Skeletal muscle tissue (tissue), 4 donors: ENCODE measurements around the gene FAT2. TPM values are rescaled to one million over a fixed set of nuclear protein-coding genes. Genes with fewer than 3 reads are reported as not detected.

Source experiments
- H3K27ac ChIP-seq: one replicate; pipeline ENCODE4 v1.7.0; 2013; ENCODE audit warnings: mild to moderate bottlenecking, low read depth, low read length, inconsistent platforms
- H3K27me3 ChIP-seq, 3 donors: one replicate each; pipeline ENCODE4 v1.7.0; 2013; ENCODE audit warnings: low read length in 3 of 3; ENCODE audit not compliant: control insufficient read depth in 3 of 3, insufficient read depth in 3 of 3
- H3K36me3 ChIP-seq, 3 donors: one replicate each; pipeline ENCODE4 v1.7.0; 2013; ENCODE audit warnings: low read length in 3 of 3; ENCODE audit not compliant: control insufficient read depth in 3 of 3, insufficient read depth in 3 of 3
- H3K4me1 ChIP-seq, 3 donors: one replicate each; pipeline ENCODE4 v1.7.0; 2013; ENCODE audit warnings: low read length in 3 of 3, mild to moderate bottlenecking in 3 of 3; ENCODE audit not compliant: control insufficient read depth in 3 of 3, insufficient read depth in 3 of 3
- H3K4me3 ChIP-seq, 3 donors: one replicate each; pipeline ENCODE4 v1.7.0; 2013; ENCODE audit warnings: low read length in 3 of 3
- H3K9ac ChIP-seq, 3 donors: one replicate each; pipeline ENCODE4 v1.7.0; 2013; ENCODE audit warnings: low read length in 3 of 3, mild to moderate bottlenecking in 3 of 3, moderate library complexity in 2 of 3, low read depth in 1 of 3
- H3K9me3 ChIP-seq, 3 donors: one replicate each; pipeline ENCODE4 v1.7.0; 2013; ENCODE audit warnings: low read length in 3 of 3; ENCODE audit not compliant: control insufficient read depth in 3 of 3
- total RNA-seq: library from RNA; depleted of rRNA; stranded (reverse); fragments of >200 nt; gene quantifications from one replicate; pipeline ENCODE4 v1.2.3, GENCODE V29; 2014
- donor health status: Osteomylitis.

The FAT2 gene
- total RNA-seq, 1 donor from 2014 or later, result under 0.01 TPM

DNA sequence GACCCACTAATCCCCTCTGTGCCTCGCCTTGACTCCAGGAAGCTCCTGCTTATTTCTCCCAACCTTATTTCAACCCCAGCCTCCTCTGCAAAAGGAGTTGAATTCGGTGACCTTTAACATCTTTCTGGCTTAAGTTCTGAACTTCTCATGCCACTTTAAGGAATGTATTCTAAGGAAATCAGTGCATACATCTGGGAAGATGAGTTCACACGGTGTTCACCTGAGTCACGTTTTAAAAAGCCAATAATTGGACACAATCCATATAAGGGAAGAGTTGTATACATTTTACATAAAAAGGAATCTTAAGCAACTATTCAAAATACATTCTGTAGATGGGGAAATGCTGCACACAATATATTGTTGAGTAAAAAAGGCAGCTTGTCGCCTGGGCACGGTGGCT, 33.2 kb downstream of the FAT2 start:
- Histone ChIP-seq H3K27me3 (no peaks in the 10 kb centered on the region), H3K27ac (no peak overlapping the region), H3K9ac (no peak overlapping the region)

DNA sequence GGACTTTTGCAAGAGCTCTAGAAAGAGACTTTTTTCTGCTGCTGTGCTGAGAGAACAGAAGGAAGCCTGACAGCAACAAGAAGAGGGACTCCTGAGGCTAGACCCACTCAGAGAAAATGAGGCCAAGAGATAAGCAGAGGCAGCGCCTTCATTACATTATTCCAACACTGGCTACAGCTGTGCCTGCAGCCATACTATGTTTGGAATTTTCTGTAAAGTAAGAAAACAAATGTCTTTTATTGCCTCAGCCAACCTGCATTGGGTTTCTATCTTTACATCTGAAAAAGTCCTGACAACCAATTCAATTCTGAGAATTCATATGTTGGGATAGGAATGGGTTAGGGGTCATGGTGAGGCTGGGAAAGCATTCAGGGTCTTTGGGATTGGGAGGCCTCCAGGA, 33.7 kb downstream of the FAT2 start:
- H3K36me3 ChIP-seq, result peaks cover 0 to 6% (median 4%) of the 10 kb centered on the region in 3 donors
- H3K4me1 ChIP-seq, result peaks cover 0 to 12% (median 7%) of the 10 kb centered on the region in 3 donors
- H3K4me3 ChIP-seq, result no peak overlapping the region
- no peaks in the 10 kb centered on the region for H3K27me3 ChIP-seq
- H3K9ac ChIP-seq, result no peak overlapping the region
- H3K9me3 ChIP-seq, result peaks cover 0 to 2% (median 0%) of the 10 kb centered on the region in 3 donors
- no peak overlapping the region for H3K27ac ChIP-seq

More for the DNA sequence above, 33.2 kb downstream of the FAT2 start:
- Histone ChIP-seq H3K4me1 (peaks cover 0 to 11% (median 7%) of the 10 kb centered on the region in 3 donors), H3K4me3 (no peak overlapping the region), H3K36me3 (peaks cover 0 to 6% (median 4%) of the 10 kb centered on the region in 3 donors), H3K9me3 (peaks cover 0 to 2% (median 0%) of the 10 kb centered on the region in 3 donors)

DNA sequence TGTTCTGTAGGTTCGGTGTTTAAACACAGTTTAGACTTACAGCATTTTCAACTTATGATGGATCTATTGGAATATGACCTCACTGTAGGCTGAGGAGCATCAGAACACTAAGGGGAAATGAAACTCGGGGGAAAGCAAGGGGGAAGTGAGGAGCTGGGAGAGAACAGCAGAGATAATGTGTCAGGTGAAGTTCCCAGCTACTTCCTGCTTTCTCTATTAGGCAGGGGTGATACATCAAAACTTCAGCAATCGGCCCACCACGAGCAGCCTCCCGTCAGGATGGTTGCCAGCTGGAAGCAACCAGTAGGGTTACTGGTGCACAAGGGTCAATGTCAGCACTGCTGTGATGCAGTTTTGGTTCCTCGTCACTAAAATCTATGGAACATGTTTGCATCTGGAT, 34.3 kb downstream of the FAT2 start:
- Histone ChIP-seq H3K9me3 (peaks cover 0 to 2% (median 0%) of the 10 kb centered on the region in 3 donors), H3K27ac (no peak overlapping the region), H3K4me1 (peaks cover 0 to 12% (median 7%) of the 10 kb centered on the region in 3 donors), H3K27me3 (no peaks in the 10 kb centered on the region), H3K4me3 (no peak overlapping the region), H3K36me3 (peaks cover 0 to 6% (median 4%) of the 10 kb centered on the region in 3 donors), H3K9ac (no peak overlapping the region)

DNA sequence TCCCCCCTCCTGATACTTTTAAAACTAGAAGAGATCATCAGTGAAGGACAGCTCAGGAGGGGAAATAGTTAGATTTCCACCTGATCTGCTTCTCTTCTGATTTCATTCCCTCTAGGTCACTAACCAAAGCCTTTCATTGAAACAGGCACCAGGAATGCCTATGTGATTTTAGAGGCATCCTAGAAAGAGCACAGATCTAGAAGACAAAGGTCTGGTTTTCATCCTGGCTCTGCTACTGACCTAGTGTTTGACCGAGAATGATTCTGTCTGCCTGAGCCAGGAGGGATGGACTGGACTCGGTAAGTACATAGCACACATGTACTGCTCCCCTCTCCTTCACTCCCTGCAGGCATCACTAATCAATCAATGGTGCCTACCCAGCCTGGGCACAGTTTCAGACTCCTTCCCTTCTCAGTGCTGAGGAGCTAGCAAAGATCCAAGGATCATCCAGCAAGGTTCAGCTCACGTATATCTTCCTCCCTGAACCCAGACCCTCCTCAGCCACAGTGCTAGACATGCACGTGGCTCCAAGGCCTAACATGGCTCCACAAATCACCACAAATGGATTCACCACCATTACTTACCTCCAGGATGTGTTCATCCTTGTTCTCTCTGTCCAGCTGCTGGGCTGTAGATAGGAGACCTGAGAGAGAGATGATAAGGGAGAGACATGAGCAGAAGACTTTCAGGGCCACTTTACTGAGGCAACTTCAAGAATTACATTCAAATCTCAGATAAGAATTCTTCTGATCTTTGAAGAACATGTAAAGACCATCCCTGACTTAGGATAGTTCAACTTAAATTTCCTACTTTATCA, 35.2 kb downstream of the FAT2 start:
- Histone ChIP-seq H3K27me3 (no peaks in the 10 kb centered on the region), H3K9ac (no peak overlapping the region), H3K9me3 (peaks cover 0 to 2% (median 0%) of the 10 kb centered on the region in 3 donors), H3K4me3 (no peak overlapping the region), H3K4me1 (peaks cover 0 to 12% (median 7%) of the 10 kb centered on the region in 3 donors), H3K27ac (no peak overlapping the region), H3K36me3 (peaks cover 0 to 6% (median 4%) of the 10 kb centered on the region in 3 donors)

- H3K36me3 ChIP-seq, result peaks cover 0 to 6% (median 4%) of the 10 kb centered on the region in 3 donors
- no peak overlapping the region for H3K9ac ChIP-seq
- H3K27ac ChIP-seq, result no peak overlapping the region
- H3K27me3 ChIP-seq, result no peaks in the 10 kb centered on the region
- H3K4me3 ChIP-seq, result no peak overlapping the region
- H3K4me1 ChIP-seq, result peaks cover 0 to 12% (median 7%) of the 10 kb centered on the region in 3 donors
- peaks cover 0 to 2% (median 0%) of the 10 kb centered on the region in 3 donors for H3K9me3 ChIP-seq
Observed at GRCh38 chr5:151553695-151554094, 37.4 kb downstream of the FAT2 start.

- H3K4me3 ChIP-seq, result no peak overlapping the region
- H3K9ac ChIP-seq, result no peak overlapping the region
- H3K27me3 ChIP-seq, result no peaks in the 10 kb centered on the region
- peaks cover 0 to 6% (median 4%) of the 10 kb centered on the region in 3 donors for H3K36me3 ChIP-seq
- peaks cover 0 to 2% (median 0%) of the 10 kb centered on the region in 3 donors for H3K9me3 ChIP-seq
- no peak overlapping the region for H3K27ac ChIP-seq
- H3K4me1 ChIP-seq, result peaks cover 0 to 12% (median 7%) of the 10 kb centered on the region in 3 donors
Observed at GRCh38 chr5:151553130-151553670, 37.9 kb downstream of the FAT2 start.

- no peaks in the 10 kb centered on the region for H3K27me3 ChIP-seq
- peaks cover 0 to 6% (median 4%) of the 10 kb centered on the region in 3 donors for H3K36me3 ChIP-seq
- no peak overlapping the region for H3K27ac ChIP-seq
- H3K9ac ChIP-seq, result no peak overlapping the region
- peaks cover 0 to 12% (median 7%) of the 10 kb centered on the region in 3 donors for H3K4me1 ChIP-seq
- H3K4me3 ChIP-seq, result no peak overlapping the region
- H3K9me3 ChIP-seq, result peaks cover 0 to 2% (median 0%) of the 10 kb centered on the region in 3 donors
Observed at GRCh38 chr5:151551985-151552384, 39.1 kb downstream of the FAT2 start.

DNA sequence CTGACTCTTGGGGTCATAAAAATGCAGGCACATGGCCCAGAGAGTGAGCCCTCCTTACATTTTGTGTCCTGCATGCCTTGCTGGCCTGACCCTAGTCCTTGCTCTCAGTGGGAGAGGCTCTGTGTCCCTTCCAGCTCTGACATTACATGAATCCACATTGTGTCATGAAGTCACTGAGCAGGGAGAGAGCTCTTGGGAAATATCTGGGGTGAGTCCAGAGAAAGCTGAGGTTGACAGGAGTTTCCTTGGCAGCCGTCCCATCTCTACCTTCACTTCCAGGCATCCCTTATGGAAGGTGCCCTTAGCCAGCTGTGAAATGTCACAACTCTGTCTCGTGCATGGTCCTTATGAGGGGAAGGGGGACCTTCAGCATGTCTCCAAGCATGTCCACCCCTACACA, 41.0 kb downstream of the FAT2 start:
- no peaks in the 10 kb centered on the region for H3K36me3 ChIP-seq
- peaks cover 0 to 12% (median 7%) of the 10 kb centered on the region in 3 donors for H3K4me1 ChIP-seq
- no peaks in the 10 kb centered on the region for H3K27me3 ChIP-seq
- no peak overlapping the region for H3K27ac ChIP-seq
- H3K9me3 ChIP-seq, result peaks cover 0 to 2% (median 0%) of the 10 kb centered on the region in 3 donors
- H3K9ac ChIP-seq, result no peak overlapping the region
- H3K4me3 ChIP-seq, result no peak overlapping the region

DNA sequence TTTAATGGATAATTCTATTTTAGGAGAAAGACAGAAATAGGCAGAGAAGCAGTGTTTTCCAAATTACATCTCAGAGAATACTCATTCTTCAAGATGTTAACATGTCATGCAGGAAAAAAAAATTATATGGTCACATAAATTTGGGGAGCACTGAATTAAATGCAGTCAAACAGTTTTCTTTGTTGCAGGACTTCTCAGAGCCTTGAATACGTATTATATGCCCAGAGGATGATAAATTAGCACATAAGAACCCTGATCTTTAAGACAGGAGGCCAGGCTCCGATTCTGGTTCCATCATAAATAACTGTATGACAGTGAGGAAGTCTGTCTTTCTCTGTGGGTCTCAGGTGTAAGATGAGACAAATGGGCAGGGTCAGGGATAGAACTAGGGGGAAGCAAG, 41.4 kb downstream of the FAT2 start:
- peaks cover 0 to 12% (median 7%) of the 10 kb centered on the region in 3 donors for H3K4me1 ChIP-seq
- no peaks in the 10 kb centered on the region for H3K27me3 ChIP-seq
- peaks cover 0 to 2% (median 0%) of the 10 kb centered on the region in 3 donors for H3K9me3 ChIP-seq
- no peak overlapping the region for H3K9ac ChIP-seq
- no peak overlapping the region for H3K27ac ChIP-seq
- no peaks in the 10 kb centered on the region for H3K36me3 ChIP-seq
- no peak overlapping the region for H3K4me3 ChIP-seq

DNA sequence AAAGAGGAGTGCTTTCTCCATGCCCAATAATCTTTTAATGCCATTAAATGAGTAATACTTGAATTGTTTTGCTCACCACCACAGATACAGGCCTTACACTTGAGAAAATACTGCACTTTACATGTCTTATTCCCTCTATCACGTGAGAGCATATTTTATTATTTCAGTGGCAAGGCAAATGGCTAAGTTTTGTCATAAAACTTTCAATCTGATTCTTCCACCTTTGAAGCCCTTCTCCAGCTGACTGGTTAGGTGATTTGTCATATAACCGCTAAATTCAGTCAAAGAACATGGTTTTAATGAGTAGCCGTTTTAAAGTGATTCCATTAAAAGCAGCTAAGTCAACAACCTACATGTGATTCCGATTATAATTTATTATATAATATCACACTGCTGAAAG, 43.8 kb downstream of the FAT2 start:
- no peaks in the 10 kb centered on the region for H3K4me1 ChIP-seq
- no peak overlapping the region for H3K9ac ChIP-seq
- H3K9me3 ChIP-seq, result no peaks in the 10 kb centered on the region
- no peaks in the 10 kb centered on the region for H3K27me3 ChIP-seq
- H3K27ac ChIP-seq, result no peak overlapping the region
- no peaks in the 10 kb centered on the region for H3K36me3 ChIP-seq
- no peak overlapping the region for H3K4me3 ChIP-seq
